ENCODE data around the gene MAP4K1.
A peak's percentile ranks its signal among the peaks of the same experiment; 100 is the strongest.

Gene MAP4K1

GRCh38 chr19:38653028-38653571, 35.3 kb upstream of the MAP4K1 start:
- Mint-ChIP-seq H3K36me3 (ENCODE audit: low read depth) (peaks cover 14% of the 10 kb centered on the region), H3K27ac (peak overlapping the region; percentile 95), H3K9me3 (no peaks in the 10 kb centered on the region), H3K4me3 (peak overlapping the region; percentile 8), H3K27me3 (ENCODE audit: low read depth, poor library complexity) (peaks cover 4% of the 10 kb centered on the region), H3K4me1 (peaks cover 98% of the 10 kb centered on the region)
- no peak for DNase-seq
- no peak for TF ChIP-seq CTCF (IDR thresholded peaks at IDR 0.05)

GRCh38 chr19:38650911-38651584, 33.3 kb upstream of the MAP4K1 start:
- H3K36me3 Mint-ChIP-seq (ENCODE audit: low read depth): peaks cover 7% of the 10 kb centered on the region
- no peak for DNase-seq
- H3K4me1 Mint-ChIP-seq: peaks cover 78% of the 10 kb centered on the region
- no peak for TF ChIP-seq CTCF (IDR thresholded peaks at IDR 0.05)
- H3K27me3 Mint-ChIP-seq (ENCODE audit: low read depth, poor library complexity): peaks cover 10% of the 10 kb centered on the region
- peak overlapping the region; percentile 95 for H3K27ac Mint-ChIP-seq
- no peaks in the 10 kb centered on the region for H3K9me3 Mint-ChIP-seq
- H3K4me3 Mint-ChIP-seq: peak overlapping the region; percentile 97

- no peaks in the 10 kb centered on the region for H3K36me3 Mint-ChIP-seq (ENCODE audit: low read depth)
- H3K27ac Mint-ChIP-seq: no peak overlapping the region
- no peaks in the 10 kb centered on the region for H3K9me3 Mint-ChIP-seq
- peaks cover 71% of the 10 kb centered on the region for H3K4me1 Mint-ChIP-seq
- DNase-seq: no peak
- H3K27me3 Mint-ChIP-seq (ENCODE audit: low read depth, poor library complexity): peaks cover 10% of the 10 kb centered on the region
- H3K4me3 Mint-ChIP-seq: peak overlapping the region; percentile 97
- no peak for TF ChIP-seq CTCF (IDR thresholded peaks at IDR 0.05)
These were observed 32.5 kb upstream of the MAP4K1 start for GRCh38 chr19:38650172-38650775.

GRCh38 chr19:38649305-38650171, 31.8 kb upstream of the MAP4K1 start:
- no peaks in the 10 kb centered on the region for H3K9me3 Mint-ChIP-seq
- no peak for DNase-seq
- peak overlapping the region; percentile 88 for H3K27ac Mint-ChIP-seq
- TF ChIP-seq CTCF (IDR thresholded peaks at IDR 0.05): no peak
- H3K4me3 Mint-ChIP-seq: peak overlapping the region; percentile 97
- H3K36me3 Mint-ChIP-seq (ENCODE audit: low read depth): no peaks in the 10 kb centered on the region
- H3K4me1 Mint-ChIP-seq: peaks cover 67% of the 10 kb centered on the region
- peaks cover 10% of the 10 kb centered on the region for H3K27me3 Mint-ChIP-seq (ENCODE audit: low read depth, poor library complexity)

- Mint-ChIP-seq H3K4me3 (peak overlapping the region; percentile 97), H3K9me3 (no peaks in the 10 kb centered on the region), H3K36me3 (ENCODE audit: low read depth) (no peaks in the 10 kb centered on the region), H3K27me3 (ENCODE audit: low read depth, poor library complexity) (peaks cover 10% of the 10 kb centered on the region), H3K4me1 (peaks cover 60% of the 10 kb centered on the region), H3K27ac (peak overlapping the region; percentile 88)
- no peak for TF ChIP-seq CTCF (IDR thresholded peaks at IDR 0.05)
- no peak for DNase-seq
These were observed 31.1 kb upstream of the MAP4K1 start for GRCh38 chr19:38648769-38649304.
